GM12874 (cell line): Measurements from ENCODE around the gene HS1BP3.

Experiments
- TF ChIP-seq, protein P1 (sequence below): IDR thresholded peaks from 2 replicates; pipeline ENCODE4 v1.5.1; 2011; ENCODE audit warnings: low read depth, mild to moderate bottlenecking, control low read depth, low read length, moderate library complexity; ENCODE audit not compliant: insufficient read depth

HS1BP3 gene

DNA sequence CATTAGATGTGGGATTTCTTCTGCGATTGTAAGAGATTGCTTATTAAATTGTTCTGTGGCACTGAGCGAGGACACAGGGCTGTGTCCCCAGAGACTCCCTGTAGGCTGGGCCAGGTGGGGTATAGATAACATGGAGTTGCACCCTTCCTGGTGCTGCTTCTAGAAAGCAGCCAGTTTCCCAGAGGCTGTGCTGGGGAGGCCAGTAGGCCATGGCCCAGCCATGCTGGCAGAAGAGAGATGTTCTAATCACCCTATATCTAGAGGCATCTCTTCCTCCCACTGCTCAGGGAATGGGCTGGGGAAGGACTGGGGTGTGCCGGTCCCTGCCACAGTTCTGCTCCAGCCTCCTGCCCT, 66.9 kb downstream of the HS1BP3 start:
- TF ChIP-seq, protein P1, sequence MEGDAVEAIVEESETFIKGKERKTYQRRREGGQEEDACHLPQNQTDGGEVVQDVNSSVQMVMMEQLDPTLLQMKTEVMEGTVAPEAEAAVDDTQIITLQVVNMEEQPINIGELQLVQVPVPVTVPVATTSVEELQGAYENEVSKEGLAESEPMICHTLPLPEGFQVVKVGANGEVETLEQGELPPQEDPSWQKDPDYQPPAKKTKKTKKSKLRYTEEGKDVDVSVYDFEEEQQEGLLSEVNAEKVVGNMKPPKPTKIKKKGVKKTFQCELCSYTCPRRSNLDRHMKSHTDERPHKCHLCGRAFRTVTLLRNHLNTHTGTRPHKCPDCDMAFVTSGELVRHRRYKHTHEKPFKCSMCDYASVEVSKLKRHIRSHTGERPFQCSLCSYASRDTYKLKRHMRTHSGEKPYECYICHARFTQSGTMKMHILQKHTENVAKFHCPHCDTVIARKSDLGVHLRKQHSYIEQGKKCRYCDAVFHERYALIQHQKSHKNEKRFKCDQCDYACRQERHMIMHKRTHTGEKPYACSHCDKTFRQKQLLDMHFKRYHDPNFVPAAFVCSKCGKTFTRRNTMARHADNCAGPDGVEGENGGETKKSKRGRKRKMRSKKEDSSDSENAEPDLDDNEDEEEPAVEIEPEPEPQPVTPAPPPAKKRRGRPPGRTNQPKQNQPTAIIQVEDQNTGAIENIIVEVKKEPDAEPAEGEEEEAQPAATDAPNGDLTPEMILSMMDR: no peak

DNA sequence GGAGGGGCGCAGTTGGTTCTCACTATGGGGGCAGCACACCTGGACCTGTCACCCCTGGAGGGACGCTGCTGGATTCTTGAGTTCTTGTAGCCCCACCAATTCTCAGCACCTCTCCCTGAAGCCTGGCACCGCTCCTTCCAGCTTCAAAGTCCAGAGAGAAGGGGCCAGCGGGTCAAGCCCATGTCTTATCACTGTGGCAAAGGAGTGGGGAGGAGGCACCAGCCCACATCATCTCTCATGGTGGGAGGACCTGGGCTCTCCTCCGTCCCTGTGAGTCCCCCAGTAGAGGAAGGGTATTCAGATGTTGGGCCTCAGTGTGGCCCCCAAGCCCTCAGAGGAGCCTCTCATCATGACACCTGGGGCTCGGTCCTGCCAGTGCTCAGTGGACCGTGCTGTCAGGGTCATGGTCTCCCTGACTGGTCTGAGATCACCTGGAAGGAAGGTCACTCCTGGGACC, 67.4 kb downstream of the HS1BP3 start:
- TF ChIP-seq, protein P1: no peak

DNA sequence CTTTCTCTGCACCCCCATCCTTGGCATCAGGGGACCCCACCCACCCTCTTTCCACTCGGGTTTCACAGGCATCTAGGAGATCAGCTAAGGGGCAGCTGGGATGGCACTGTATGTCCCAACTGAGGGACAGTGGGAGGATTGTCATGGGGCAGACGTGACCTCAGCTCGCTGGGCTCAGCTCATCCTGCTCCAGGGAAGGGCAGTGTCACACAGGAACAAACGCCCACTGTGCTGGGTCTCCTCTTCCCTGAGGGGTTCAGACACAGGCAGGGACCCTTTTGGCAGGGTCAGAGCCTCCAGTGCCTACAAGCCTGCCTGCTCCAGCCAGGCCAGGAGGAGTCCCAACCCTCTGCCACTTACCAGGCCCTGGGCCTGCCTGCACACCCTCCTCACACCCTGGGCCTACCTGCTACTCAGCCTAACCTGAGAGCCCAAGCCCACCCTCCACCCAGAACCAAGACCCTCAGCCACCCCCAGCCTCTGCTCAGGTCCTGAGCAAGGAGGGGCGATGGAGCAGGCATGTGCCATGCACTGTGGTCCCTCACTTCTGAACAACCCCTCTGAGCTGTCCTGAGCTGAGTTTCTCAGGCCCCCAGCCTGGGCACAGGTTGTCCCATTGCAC, 68.2 kb downstream of the HS1BP3 start:
- TF ChIP-seq, protein P1: no peak

DNA sequence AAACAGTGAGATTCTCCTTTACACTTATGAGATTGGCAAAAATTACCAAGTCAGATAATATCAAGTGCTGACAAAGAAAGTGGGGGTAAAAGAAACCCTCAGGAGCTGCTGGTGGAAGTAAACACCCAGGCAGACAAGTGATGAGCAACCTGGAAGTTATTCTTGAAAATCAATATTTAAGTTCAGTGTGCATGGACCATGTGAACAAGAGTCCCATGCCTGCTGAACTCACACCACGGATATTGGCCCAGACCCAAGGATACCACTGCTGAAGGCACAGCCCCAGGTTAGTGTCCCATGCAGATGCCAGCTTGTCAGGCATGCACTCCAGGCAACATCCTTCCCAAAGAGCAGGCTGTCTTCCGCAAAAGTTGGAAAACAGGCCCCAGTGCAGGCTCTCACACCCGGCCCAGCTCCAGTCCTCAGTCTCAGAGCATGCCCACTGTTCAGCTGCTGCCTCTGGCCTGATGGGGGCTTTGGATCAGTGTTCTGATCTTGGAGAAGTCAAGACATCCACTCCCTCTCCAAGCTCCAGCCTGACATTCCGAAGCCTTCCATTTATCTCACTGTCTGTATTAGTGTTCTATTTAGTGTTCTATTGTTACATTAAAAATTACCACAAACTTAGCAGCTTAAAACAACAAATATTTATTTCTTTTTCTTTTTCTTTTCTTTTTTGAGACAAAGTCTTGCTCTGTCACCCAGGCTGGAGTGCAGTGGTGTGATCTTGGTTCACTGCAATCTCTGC, 70.0 kb downstream of the HS1BP3 start:
- TF ChIP-seq, protein P1: no peak

GRCh38 chr2:20579866-20580265, 71.0 kb downstream of the HS1BP3 start:
- TF ChIP-seq, protein P1: no peak

DNA sequence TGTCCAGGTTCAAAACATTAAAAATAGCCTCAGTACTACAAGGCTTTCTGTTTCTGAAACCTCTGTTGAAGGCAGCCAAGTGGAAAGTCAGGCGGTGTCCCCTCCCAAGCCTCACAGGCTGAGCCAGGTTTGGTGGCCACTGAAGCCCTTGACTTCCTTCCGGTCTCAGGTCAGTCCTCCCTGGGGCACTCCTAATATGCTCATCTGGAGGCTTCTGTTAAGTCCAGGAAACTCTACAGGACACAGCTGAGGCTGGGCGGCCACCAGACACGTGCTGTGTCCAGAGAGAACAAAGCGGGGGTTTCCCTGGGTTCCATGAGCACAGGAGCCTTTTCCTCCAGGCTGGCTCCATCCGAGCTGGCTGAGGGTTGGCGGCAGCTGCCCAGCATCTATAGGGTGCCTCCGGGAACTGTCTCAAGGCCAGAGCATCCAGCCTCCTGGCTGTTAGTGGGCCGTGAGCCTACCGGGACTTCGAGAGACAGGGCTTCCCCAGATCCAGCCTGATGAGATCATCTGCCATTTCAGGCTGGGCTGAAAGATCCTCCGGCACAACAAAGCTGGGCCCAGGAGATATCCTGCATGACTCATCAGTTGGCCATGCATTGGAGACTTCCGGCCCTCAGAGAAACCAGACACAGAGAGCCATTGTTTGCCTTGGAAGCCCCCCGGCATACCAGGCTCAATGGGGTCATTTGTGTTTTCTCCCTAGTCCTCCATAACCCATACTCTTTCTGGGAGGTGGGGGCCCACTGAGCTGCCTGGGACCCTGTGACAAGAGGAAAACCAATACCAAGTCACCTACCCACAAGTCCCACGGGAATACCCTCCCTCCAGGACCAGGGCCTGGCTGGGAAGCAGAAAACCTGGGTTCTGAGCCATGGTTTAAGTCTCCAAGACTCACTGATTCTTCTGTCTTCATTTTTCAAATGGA, 71.7 kb downstream of the HS1BP3 start:
- TF ChIP-seq, protein P1: no peak

DNA sequence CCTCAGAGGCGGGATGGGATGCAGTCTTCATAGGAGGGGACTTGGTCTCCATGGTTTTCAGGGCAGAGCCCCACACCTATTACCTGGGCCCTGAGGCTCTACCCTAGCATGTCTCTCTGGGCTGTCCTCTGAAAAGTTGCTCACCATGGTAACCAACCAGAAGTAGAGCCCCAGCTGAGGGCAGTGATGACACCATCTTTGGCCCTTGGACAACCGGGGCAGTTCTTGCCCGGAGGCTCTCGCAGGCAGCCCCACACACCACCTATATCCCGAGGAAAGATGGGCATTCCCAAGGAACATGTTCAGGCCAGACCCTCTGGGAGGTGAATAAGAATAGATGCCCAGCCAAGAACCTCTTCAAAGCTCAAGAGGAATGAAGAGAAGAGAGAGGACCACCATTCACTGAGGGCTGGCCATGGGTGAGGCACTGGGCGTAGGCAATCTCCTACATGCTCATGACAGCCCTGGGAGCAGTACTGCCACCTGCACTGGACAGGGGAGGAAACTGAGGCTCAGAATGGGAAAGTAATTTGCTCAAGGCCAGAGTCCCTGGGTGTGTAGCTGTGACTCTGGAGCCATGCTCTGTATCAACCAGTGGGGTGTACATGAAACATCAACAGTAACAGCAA, 72.5 kb downstream of the HS1BP3 start:
- TF ChIP-seq, protein P1: no peak
